Eye (tissue), 1 donor: ENCODE data around the gene ERP27.

ENCODE experiments used
- DNase-seq: peaks from one replicate; pipeline ENCODE4 v3.0.0-alpha.2; 2015

The ERP27 gene

GRCh38 chr12:14934511-14934910, 3.8 kb downstream of the ERP27 start:
- no peak for DNase-seq

- no peak for DNase-seq
These were observed 6.4 kb downstream of the ERP27 start for GRCh38 chr12:14931791-14932560.

GRCh38 chr12:14931359-14931758, 7.0 kb downstream of the ERP27 start:
- DNase-seq = no peak

- DNase-seq = no peak
These were observed 8.0 kb downstream of the ERP27 start for GRCh38 chr12:14930299-14930698.

GRCh38 chr12:14928931-14929330, 9.4 kb downstream of the ERP27 start:
- DNase-seq = peak; percentile 74

GRCh38 chr12:14927267-14927666, 11.1 kb downstream of the ERP27 start:
- DNase-seq = no peak

GRCh38 chr12:14924541-14924940, 13.8 kb downstream of the ERP27 start:
- no peak for DNase-seq

- DNase-seq = no peak
These were observed 14.4 kb downstream of the ERP27 start for GRCh38 chr12:14923944-14924343.

- no peak for DNase-seq
These were observed 17.1 kb downstream of the ERP27 start for GRCh38 chr12:14921218-14921617.

- DNase-seq = no peak
These were observed 17.7 kb downstream of the ERP27 start for GRCh38 chr12:14920475-14921126.

GRCh38 chr12:14919455-14919854, 18.9 kb downstream of the ERP27 start:
- no peak for DNase-seq

GRCh38 chr12:14915736-14916135, 22.6 kb downstream of the ERP27 start:
- DNase-seq = no peak

- peak; percentile 57 for DNase-seq
These were observed 25.0 kb downstream of the ERP27 start for GRCh38 chr12:14913381-14913781.

- DNase-seq = no peak
These were observed 27.2 kb downstream of the ERP27 start for GRCh38 chr12:14911131-14911530.

- DNase-seq = no peak
These were observed 28.0 kb downstream of the ERP27 start for GRCh38 chr12:14910090-14910915.

GRCh38 chr12:14907953-14908352, 30.4 kb downstream of the ERP27 start:
- no peak for DNase-seq

- DNase-seq = no peak
These were observed 32.2 kb downstream of the ERP27 start for GRCh38 chr12:14906114-14906513.

- no peak for DNase-seq
These were observed 32.9 kb downstream of the ERP27 start for GRCh38 chr12:14905269-14906004.

GRCh38 chr12:14904854-14905253, 33.5 kb downstream of the ERP27 start:
- no peak for DNase-seq

GRCh38 chr12:14903386-14904098, 34.8 kb downstream of the ERP27 start:
- DNase-seq = no peak

- DNase-seq = no peak
These were observed 35.9 kb downstream of the ERP27 start for GRCh38 chr12:14902465-14902864.

GRCh38 chr12:14901228-14901562, 37.1 kb downstream of the ERP27 start:
- no peak for DNase-seq
